Astrocyte (in vitro differentiated cells and primary cell): ENCODE results near the gene CERKL.

Source experiments
- EZH2 ChIP-seq: IDR thresholded peaks from 2 replicates; pipeline ENCODE4 v1.6.1; 2012; ENCODE audit warnings: mild to moderate bottlenecking, low read length, inconsistent platforms; ENCODE audit not compliant: insufficient read depth
- TF ChIP-seq, protein P1 (sequence below): IDR thresholded peaks from 2 replicates; pipeline ENCODE4 v1.5.1; 2011; ENCODE audit warnings: low read depth, mild to moderate bottlenecking, inconsistent platforms, low read length, moderate library complexity; ENCODE audit not compliant: insufficient read depth

DNA sequence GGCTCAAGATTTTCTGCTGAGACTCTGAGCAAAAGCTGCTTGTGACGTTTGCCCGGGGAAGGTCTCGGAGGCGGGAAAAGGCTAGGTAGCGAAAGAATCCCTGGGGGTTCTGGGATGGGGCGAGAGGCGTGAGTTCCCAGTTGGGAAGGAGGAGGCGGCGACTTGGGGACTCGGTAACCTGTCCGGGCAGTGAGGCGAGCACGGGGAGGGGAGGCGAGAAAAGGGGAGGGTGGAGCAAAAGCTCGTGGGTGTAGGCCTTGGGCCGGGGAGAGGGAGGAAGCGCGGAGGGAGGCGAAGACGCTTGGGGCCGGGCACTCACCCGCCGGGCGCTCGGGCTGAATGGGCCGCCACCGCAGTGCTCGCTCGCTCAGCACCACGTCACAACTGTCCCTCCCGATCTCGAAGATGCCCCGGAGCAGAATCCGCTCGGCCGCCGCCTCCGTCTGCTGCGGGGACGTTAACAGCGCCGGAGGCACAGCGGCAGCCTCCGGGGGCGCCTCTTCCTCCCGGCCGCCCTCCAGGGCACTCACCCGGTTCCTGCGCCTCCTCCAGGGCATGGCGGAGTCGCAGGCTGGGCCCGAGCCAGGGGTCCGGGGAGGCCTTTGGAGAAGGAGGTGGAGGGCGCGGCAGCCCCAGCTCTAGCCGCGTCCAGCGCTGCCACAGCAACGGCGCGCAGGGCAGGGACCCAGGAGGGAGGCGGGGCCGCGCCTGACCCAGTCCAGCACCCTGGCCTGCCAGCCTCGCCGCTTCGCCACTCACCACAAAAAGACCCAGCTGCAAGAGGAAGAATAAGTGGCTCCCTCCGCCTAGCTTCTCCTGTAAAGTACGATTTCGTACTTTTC lies at the start of gene CERKL:
- TF ChIP-seq, protein P1, sequence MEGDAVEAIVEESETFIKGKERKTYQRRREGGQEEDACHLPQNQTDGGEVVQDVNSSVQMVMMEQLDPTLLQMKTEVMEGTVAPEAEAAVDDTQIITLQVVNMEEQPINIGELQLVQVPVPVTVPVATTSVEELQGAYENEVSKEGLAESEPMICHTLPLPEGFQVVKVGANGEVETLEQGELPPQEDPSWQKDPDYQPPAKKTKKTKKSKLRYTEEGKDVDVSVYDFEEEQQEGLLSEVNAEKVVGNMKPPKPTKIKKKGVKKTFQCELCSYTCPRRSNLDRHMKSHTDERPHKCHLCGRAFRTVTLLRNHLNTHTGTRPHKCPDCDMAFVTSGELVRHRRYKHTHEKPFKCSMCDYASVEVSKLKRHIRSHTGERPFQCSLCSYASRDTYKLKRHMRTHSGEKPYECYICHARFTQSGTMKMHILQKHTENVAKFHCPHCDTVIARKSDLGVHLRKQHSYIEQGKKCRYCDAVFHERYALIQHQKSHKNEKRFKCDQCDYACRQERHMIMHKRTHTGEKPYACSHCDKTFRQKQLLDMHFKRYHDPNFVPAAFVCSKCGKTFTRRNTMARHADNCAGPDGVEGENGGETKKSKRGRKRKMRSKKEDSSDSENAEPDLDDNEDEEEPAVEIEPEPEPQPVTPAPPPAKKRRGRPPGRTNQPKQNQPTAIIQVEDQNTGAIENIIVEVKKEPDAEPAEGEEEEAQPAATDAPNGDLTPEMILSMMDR, result no peak
- TF ChIP-seq EZH2, result peak; percentile 68
